GM12892 (cell line): ENCODE measurements around the gene BRD7.

Source experiments
- DNase-seq: peaks from one replicate; pipeline ENCODE4 v3.0.0; 2011; ENCODE audit not compliant: insufficient read length
- FAIRE-seq: peaks from 2 replicates; lab custom pipeline; 2011; peaks lifted over from hg19 to GRCh38; lab: Jason Lieb, UNC
- POLR2A ChIP-seq: IDR thresholded peaks from 2 replicates; pipeline ENCODE4 v1.6.1; 2011; ENCODE audit warnings: low read depth, low read length, control low read depth
- POLR2AphosphoS5 ChIP-seq: IDR thresholded peaks from 2 replicates; pipeline ENCODE4 v1.6.1; 2011; ENCODE audit warnings: low read depth, low read length, control low read depth
- TAF1 ChIP-seq: IDR thresholded peaks from 2 replicates; pipeline ENCODE4 v1.6.1; 2011; ENCODE audit warnings: low read depth, mild to moderate bottlenecking, control low read depth, low read length, borderline replicate concordance

The BRD7 gene

GRCh38 chr16:50276326-50276640, 92.5 kb downstream of the BRD7 start:
- FAIRE-seq: no peak
- TF ChIP-seq POLR2A (no peak), POLR2AphosphoS5 (no peak), TAF1 (no peak)
- no peak for DNase-seq

- TF ChIP-seq POLR2A: 0 out of 2 replicates have a peak, but pooled peaks have one; percentile 7
- no peak for TF ChIP-seq POLR2AphosphoS5
- TF ChIP-seq TAF1: no peak
- DNase-seq (no peak), FAIRE-seq (no peak)
These were observed 93.1 kb downstream of the BRD7 start for GRCh38 chr16:50275428-50276325.

GRCh38 chr16:50275098-50275415, 93.7 kb downstream of the BRD7 start:
- FAIRE-seq (peak; percentile 66), DNase-seq (no peak)
- TF ChIP-seq POLR2AphosphoS5: no peak
- TF ChIP-seq TAF1: no peak
- no peak for TF ChIP-seq POLR2A

- FAIRE-seq (no peak), DNase-seq (peak; percentile 88)
- peak; percentile 69 for TF ChIP-seq POLR2AphosphoS5
- peak; percentile 28; the same call in 1 of the 2 replicates for TF ChIP-seq TAF1
- TF ChIP-seq POLR2A: peak; percentile 74; the same call in 1 of the 2 replicates
These were observed 94.3 kb downstream of the BRD7 start for GRCh38 chr16:50274326-50275097.

- TF ChIP-seq POLR2AphosphoS5: no peak; the same call in 1 of the 2 replicates
- TF ChIP-seq TAF1: no peak; the same call in 1 of the 2 replicates
- TF ChIP-seq POLR2A: peak; percentile 71
- FAIRE-seq (peak; percentile 96), DNase-seq (peak; percentile 91)
These were observed 94.9 kb downstream of the BRD7 start for GRCh38 chr16:50273888-50274325.

- FAIRE-seq (no peak), DNase-seq (no peak)
- TF ChIP-seq TAF1 (no peak), POLR2AphosphoS5 (no peak), POLR2A (no peak)
These were observed 95.5 kb downstream of the BRD7 start for GRCh38 chr16:50273382-50273690.

GRCh38 chr16:50272687-50273381, 96.0 kb downstream of the BRD7 start:
- peak; percentile 14 for FAIRE-seq
- TF ChIP-seq TAF1 (no peak), POLR2AphosphoS5 (no peak), POLR2A (no peak)
- no peak for DNase-seq

- FAIRE-seq (no peak), DNase-seq (no peak)
- no peak for TF ChIP-seq TAF1
- no peak for TF ChIP-seq POLR2A
- no peak for TF ChIP-seq POLR2AphosphoS5
These were observed 96.6 kb downstream of the BRD7 start for GRCh38 chr16:50272111-50272571.

GRCh38 chr16:50271148-50272041, 97.4 kb downstream of the BRD7 start:
- TF ChIP-seq TAF1: no peak
- DNase-seq (no peak), FAIRE-seq (no peak)

- no peak for TF ChIP-seq POLR2A
- TF ChIP-seq POLR2AphosphoS5: no peak
- TF ChIP-seq TAF1: no peak
- FAIRE-seq (no peak), DNase-seq (no peak)
These were observed 98.2 kb downstream of the BRD7 start for GRCh38 chr16:50270510-50271147.
